ENCODE measurements around the gene ZMYND19. TPM values are rescaled to one million over a fixed set of nuclear protein-coding genes. Genes with fewer than 3 reads are reported as not detected.

The ZMYND19 gene
- total RNA-seq = 10 to 100 TPM; 26.1 to 26.8 TPM

DNA sequence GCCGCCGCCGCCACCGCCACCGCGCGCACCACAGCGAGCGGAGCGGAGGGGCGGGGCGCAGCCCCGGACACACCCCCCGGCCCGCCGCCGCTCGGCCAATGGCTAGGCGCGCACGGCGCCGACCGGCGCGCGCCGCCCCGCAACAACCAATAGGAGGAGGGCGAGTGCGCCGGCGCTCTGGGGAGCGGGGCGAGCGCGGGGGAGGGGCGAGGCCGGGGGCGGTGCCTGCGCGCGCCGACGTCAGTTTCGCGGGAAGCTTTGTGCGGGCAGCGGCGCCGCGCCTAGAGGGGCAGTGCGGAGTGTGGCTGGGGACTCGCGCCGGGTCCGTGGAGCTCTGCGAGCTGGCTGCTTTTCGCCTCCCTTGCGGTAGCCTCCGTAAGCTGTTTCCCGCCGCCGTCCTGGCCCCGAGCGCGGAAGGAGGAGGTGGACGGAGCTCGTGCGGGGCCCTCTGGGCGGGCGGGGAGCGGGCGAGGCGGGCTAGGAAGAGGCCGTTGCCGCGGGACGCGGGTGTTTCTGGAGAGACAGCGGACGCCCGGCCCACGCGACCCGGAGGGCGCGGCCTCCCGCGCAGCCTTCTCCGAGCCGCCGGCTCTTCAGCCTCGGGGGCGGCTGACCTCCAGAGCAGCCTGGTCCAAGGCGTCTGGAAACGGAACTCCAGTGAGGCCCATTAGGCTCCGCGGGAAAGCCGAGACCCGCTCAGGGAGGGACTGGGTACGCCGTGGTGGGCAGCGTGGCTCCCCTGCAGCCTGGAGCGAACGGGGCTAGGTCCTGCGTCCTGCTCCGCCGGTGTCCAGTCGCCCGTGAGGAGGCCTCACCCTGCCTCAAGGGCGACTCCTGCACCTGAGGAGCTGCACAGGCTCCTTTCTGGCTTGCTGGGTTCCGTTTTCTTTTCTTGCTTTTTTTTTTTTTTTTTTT, at the start of gene ZMYND19:
Gene ZMYND19 (minus strand): TSS at position 44 of the 915 bp plus-strand sequence. CDS start 249 bp downstream, outside the sequence.

DNA sequence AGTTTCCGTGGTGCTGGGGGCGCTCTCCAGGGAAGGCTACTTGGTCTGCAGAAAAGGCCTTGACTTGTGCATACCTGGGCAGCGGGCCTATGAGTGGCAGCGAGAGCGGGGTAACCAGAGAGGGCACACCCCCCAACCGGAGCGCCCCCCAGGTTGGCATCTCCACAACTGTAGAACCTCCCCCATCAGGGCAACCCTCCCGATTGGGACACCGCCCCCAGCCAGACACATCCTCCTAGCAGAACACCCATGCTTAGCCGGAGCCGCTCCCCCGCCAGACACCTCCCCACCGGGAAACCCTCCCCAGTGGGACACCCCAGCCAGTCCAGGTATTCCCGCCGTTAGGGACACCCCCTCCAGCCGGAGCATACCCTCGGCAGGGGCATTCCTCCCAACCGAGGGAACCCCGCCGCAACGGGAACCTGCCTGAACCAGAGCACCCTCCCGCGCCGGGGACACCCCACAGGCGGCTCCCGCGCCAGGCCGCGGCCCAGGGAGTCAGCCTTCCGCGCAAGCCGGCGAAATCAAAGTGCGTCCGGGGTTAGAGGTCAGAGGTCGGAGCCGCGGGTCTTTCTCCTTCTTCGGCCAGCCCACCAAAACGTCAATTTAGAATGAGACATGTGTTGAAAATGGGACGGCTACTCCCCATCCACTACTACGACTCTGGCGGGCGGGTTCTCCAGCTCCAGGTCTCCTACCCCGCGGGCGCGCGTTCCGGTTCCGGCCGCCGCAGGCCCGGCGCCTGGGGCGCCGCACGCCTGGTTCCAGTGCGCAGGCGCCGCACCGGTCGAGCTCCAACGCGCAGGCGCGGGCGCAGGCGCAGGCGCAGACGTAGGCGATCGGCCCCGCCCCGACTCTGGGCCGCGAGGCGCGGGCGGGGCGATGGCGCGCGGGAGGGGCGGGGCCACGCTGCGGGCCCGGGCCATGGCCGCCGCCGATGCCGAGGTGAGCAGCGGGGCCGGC, 28.1 kb upstream of the ZMYND19 start, which contains the start of gene EHMT1:
Gene EHMT1 (plus strand): TSS at position 901 of the 963 bp plus-strand sequence. CDS start 24 bp downstream, at position 925.

DNA sequence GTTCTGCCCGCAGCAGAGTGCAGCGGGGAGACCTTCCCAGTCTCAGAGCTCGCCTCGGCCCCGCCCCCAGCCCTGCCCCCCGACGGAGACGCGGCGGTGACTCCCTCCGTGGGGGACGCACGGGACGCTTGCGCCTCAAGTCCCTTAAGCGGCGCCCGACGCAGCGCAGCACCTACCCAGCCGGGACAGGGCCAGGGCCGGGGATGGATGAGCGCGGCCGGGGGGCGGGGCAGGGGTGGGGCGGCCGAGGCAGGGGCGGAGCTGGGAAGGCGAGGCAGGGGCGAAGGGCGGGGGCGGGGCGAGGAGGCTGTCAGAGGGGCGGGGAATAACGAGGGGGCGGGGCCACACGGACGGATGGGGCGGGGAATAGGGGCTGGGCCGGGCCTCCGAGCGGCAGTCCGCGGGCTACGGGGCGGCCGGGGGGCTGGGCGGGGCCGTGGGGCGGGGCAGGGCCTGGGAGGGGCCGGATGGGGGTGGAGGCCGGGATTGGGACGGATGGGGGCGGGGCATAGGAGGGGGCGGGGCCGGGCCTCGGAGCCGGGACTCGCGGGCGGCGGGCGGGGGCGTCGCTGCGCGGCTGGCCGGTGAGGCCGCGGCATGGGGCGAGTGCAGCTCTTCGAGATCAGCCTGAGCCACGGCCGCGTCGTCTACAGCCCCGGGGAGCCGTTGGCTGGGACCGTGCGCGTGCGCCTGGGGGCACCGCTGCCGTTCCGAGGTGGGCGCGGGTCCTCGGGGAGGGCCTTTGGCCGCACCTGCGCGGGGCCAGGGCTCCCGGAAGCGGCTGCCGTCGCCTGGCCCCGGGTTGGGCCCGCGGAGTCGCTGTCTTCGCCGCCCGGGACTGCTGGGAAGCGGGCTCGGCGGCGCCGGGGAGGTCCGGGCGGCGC, 15.1 kb upstream of the ZMYND19 start, which contains the start of gene ARRDC1:
Gene ARRDC1 (plus strand): TSS at position 566 of the 884 bp plus-strand sequence. CDS start 32 bp downstream, at position 598.

DNA sequence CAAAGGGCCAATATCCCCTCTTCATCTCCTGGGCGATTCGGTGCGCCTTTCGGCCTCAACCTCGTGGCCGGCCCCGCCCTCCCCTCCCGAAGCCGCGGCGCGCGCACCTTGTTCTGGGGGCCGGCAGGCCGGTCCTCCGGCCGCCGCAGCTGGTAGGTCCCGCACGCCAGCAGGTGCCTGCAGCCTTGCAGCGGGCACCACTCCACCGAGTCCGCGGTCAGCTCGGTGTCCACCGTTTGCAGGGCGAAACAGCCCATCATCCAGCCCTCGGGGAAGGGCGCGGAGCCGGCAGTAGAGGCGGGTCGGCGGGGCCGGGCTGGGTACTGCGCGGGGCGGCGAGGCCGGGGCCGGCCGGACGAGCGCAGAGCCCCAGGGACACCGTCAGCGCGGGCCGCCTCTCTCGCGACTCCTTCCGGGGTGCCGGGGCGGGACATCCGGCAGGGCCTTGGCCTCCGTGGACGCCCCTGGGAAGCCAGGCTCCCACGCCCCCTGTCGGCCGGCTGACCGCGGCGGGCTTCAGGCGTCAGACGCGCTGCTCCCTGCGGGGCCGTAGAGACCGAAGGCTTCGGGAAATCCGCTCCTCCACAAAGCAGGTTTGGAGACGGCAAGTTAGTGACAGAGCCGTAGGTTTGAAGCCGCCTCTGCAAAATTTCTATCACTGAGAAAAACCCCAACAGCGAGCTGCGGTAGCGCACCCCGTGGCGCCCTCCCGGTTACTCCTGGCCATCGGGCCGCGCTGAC, 11.6 kb downstream of the ZMYND19 start, which contains the start of gene DPH7:
Gene DPH7 (minus strand): TSS at position 408 of the 741 bp plus-strand sequence. CDS start 148 bp downstream, at position 260.

DNA sequence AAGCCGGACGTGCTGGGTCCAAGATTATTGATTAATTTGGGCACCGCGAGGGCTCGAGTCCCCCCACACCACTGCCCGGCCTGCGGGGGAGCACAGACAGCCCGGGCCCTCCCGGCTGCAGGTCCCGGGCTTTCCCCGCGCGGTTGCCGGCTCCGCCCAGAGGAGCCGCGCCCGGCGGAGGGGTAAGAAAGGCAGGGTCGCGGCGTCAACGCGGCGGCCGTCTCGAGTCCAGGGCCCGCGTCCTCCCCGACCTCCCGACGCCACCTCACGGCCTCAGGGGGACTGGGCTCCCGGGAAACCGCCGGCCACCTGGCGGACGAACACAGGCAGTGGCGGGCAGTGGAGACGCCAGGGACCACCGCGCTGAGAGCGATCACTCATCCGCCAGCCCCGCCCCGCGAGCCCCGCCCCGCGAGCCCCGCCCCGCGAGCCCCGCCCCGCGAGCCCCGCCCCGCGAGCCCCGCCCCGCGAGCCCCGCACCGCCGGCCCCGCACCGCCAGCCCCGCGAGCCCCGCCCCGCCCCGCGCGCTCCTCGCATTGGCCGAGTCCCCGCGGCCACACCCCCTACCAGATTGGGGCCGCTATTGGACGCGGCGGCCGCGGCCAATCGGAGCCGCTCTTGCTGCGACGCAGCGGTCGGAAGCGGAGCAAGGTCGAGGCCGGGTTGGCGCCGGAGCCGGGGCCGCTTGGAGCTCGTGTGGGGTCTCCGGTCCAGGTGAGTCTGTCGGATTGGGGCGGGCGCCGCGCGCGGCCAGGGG, 38.9 kb downstream of the ZMYND19 start, which contains the start of gene MRPL41:
Gene MRPL41 (plus strand): TSS at position 616 of the 758 bp plus-strand sequence. CDS start 203 bp downstream, outside the sequence.

DNA sequence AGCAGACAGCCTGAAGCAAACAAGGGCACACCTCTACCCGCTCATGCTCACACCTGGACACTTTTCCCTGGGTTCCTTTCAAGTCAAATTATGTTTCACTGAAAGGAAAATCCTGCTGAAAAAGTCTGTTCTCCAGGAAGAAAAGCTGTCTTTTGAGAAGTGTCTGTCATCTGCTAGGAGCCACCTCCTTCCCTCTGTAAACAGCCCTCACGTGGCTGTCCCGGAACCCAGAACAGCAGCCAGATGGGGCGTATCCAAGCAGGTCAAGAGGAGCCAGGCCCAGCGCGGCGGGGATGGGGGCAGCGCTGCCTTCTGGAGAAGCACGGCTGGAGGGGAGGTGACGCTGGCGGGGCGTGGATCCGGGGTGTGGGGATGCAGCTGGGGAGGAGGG, 40.1 kb downstream of the ZMYND19 start, which contains the start of gene PNPLA7:
Gene PNPLA7 (minus strand): TSS at position 172 of the 391 bp plus-strand sequence. CDS start 205 bp downstream, outside the sequence.

Other genes starting within 250 kb of the ZMYND19 start
- 10 to 100 TPM; 20.4 to 21.4 TPM for gene EXD3, start 167.3 kb downstream of the ZMYND19 start, total RNA-seq
- 1 to 10 TPM; 1.0 to 1.2 TPM for gene NOXA1, start 167.1 kb downstream of the ZMYND19 start, total RNA-seq
- gene ENTPD8, start 149.2 kb downstream of the ZMYND19 start, total RNA-seq = not detected
- gene NSMF, start 131.2 kb downstream of the ZMYND19 start, total RNA-seq = 10 to 100 TPM; 55.7 to 62.2 TPM
- 1 to 10 TPM; 7.0 to 7.9 TPM for gene PNPLA7, start 40.1 kb downstream of the ZMYND19 start, total RNA-seq
- gene MRPL41, start 38.6 kb downstream of the ZMYND19 start, total RNA-seq = 10 to 100 TPM; 51.9 to 52.8 TPM
- gene DPH7, start 11.6 kb downstream of the ZMYND19 start, total RNA-seq = 10 to 100 TPM; 34.6 to 37.1 TPM
- gene ARRDC1, start 15.2 kb upstream of the ZMYND19 start, total RNA-seq = 10 to 100 TPM; 60.1 to 65.0 TPM
- gene EHMT1, start 28.5 kb upstream of the ZMYND19 start, total RNA-seq = 100 to 1,000 TPM in 1 of 2 experiments, 10 to 100 TPM in 1; 97.7 to 103 TPM

Data from activated naive CD4-positive, alpha-beta T cell treated with anti-CD3 and anti-CD28 coated beads, Interleukin-2, amount 10 ng/mL, durations not matched to agents 5 hours and 36 hours (primary cell).